GM12865 (cell line): ENCODE measurements around the gene AKR7A2.

Experiments used
- DNase-seq: peaks from one replicate; pipeline ENCODE4 v3.0.0; 2010; ENCODE audit warnings: low read depth
- H3K4me3 ChIP-seq: 2 replicates; pipeline ENCODE4 v1.5.1; 2011; ENCODE audit warnings: mild to moderate bottlenecking, low read depth, low read length, control low read depth
- CTCF ChIP-seq: IDR thresholded peaks from 2 replicates; pipeline ENCODE4 v1.5.1; 2011; ENCODE audit warnings: low read length, control low read depth, low read depth, inconsistent platforms; ENCODE audit not compliant: insufficient read depth; ENCODE audit errors: missing control alignments

Gene AKR7A2

GRCh38 chr1:19339214-19339861 is 27.4 kb upstream of the AKR7A2 start:
- no peak for DNase-seq
- no peak overlapping the region for H3K4me3 ChIP-seq
- TF ChIP-seq CTCF: no peak

- H3K4me3 ChIP-seq: no peak overlapping the region
- TF ChIP-seq CTCF: no peak
- DNase-seq: no peak
Measured at GRCh38 chr1:19338323-19338762, 26.4 kb upstream of the AKR7A2 start.

GRCh38 chr1:19337289-19337688 is 25.3 kb upstream of the AKR7A2 start:
- no peak for TF ChIP-seq CTCF
- no peak for DNase-seq
- no peak overlapping the region for H3K4me3 ChIP-seq

GRCh38 chr1:19336543-19336942 is 24.6 kb upstream of the AKR7A2 start:
- no peak for TF ChIP-seq CTCF
- peak; percentile 34 for DNase-seq
- no peak overlapping the region for H3K4me3 ChIP-seq

- H3K4me3 ChIP-seq: no peak overlapping the region
- no peak for DNase-seq
- no peak for TF ChIP-seq CTCF
Measured at GRCh38 chr1:19333587-19334354, 21.8 kb upstream of the AKR7A2 start.

GRCh38 chr1:19332832-19333231 is 20.9 kb upstream of the AKR7A2 start:
- no peak for DNase-seq
- TF ChIP-seq CTCF: no peak
- H3K4me3 ChIP-seq: no peak overlapping the region

GRCh38 chr1:19331262-19331878 is 19.4 kb upstream of the AKR7A2 start:
- no peak for DNase-seq
- H3K4me3 ChIP-seq: no peak overlapping the region
- TF ChIP-seq CTCF: no peak
